ENCODE data around the gene AGAP3. TPM values are rescaled to one million over a fixed set of nuclear protein-coding genes. Genes with fewer than 3 reads are reported as not detected.

The AGAP3 gene
- total RNA-seq, 1 donor from 2014 or later = 7.4 TPM

DNA sequence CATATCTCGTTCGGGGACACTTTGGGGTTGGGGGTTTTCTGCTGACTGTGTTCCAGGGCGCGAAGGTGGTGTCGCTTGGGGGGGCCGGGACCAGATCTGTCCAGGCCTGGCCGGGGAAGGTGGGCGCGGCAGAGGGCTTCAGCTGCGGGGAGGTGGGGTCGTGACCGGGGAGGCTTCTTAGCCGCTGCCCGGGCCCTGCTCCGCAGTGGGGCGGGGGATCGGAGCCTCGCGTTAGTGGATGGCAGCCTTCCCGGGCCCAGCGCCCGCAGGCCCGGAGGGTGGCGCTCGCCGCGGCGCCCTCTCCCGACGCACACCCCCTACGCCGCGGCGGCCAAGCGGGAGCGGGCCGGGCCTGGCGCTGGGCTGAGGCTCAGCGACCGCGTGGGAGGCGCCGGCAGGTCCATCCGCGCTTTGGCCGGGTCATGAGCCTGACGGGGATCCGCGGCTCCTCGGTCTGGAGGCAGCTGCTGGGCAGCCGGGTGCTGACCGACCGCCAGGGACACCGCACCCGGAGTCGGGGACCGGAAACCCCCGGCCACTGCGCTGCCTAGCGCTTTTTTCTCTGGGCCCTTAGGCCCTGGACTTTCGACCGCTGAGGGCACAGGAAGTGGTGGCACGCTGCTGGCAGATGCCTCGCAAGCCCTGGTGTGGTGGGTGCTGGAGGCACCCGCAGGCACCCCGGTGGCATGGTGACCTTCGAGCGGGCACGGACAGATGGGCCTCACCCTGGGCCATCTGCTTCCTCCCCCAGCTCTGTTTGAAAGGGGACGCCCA lies 1.2 kb downstream of the AGAP3 start:
- H3K9me3 Mint-ChIP-seq = no peaks in the 10 kb centered on the region
- no peak overlapping the region for H3K27ac Mint-ChIP-seq
- peaks cover 4% of the 10 kb centered on the region for H3K36me3 Mint-ChIP-seq (ENCODE audit: low read depth)
- no peak for ATAC-seq (ENCODE audit: low read depth)
- peak overlapping the region; percentile 86 for H3K4me3 Mint-ChIP-seq
- ChIA-PET CTCF (interaction anchor here (1.2 to 1.5 kb wide), 2 partner anchors 24 to 189 kb away, joined by 3 read pairs; no protein-coding TSS in a partner anchor), POLR2A (interaction anchor here (1.0 to 1.4 kb wide), 2 partner anchors 18 to 59 kb away, joined by 3 to 4 read pairs; partner anchors contain the start of gene ABCB8)
- TF ChIP-seq, protein P1, sequence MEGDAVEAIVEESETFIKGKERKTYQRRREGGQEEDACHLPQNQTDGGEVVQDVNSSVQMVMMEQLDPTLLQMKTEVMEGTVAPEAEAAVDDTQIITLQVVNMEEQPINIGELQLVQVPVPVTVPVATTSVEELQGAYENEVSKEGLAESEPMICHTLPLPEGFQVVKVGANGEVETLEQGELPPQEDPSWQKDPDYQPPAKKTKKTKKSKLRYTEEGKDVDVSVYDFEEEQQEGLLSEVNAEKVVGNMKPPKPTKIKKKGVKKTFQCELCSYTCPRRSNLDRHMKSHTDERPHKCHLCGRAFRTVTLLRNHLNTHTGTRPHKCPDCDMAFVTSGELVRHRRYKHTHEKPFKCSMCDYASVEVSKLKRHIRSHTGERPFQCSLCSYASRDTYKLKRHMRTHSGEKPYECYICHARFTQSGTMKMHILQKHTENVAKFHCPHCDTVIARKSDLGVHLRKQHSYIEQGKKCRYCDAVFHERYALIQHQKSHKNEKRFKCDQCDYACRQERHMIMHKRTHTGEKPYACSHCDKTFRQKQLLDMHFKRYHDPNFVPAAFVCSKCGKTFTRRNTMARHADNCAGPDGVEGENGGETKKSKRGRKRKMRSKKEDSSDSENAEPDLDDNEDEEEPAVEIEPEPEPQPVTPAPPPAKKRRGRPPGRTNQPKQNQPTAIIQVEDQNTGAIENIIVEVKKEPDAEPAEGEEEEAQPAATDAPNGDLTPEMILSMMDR (IDR thresholded peaks at IDR 0.05) = no peak
- peaks cover 21% of the 10 kb centered on the region for H3K27me3 Mint-ChIP-seq
- DNase-seq = peak; percentile 50
- intact Hi-C loops (cut with micrococcal nuclease) = loop anchor here (1.0 to 10.0 kb wide), 4 partner anchors 24 to 1463 kb away; partner anchors contain the start of gene PRKAG2
- peaks cover 40% of the 10 kb centered on the region for H3K4me1 Mint-ChIP-seq

- no peaks in the 10 kb centered on the region for H3K9me3 Mint-ChIP-seq
- H3K4me1 Mint-ChIP-seq = peaks cover 33% of the 10 kb centered on the region
- CTCF ChIA-PET = interaction anchor here (0.6 to 1.5 kb wide), 3 partner anchors 23 to 190 kb away, joined by 3 read pairs; no protein-coding TSS in a partner anchor
- no peaks in the 10 kb centered on the region for H3K36me3 Mint-ChIP-seq (ENCODE audit: low read depth)
- intact Hi-C loops (cut with micrococcal nuclease) = loop anchor here (1.0 to 10.0 kb wide), 4 partner anchors 23 to 1463 kb away; partner anchors contain the start of gene PRKAG2
- H3K27ac Mint-ChIP-seq = no peak overlapping the region
- DNase-seq (no peak), ATAC-seq (ENCODE audit: low read depth) (no peak)
- H3K27me3 Mint-ChIP-seq = peaks cover 21% of the 10 kb centered on the region
- H3K4me3 Mint-ChIP-seq = peak overlapping the region; percentile 45
- TF ChIP-seq, protein P1 (IDR thresholded peaks at IDR 0.05) = no peak
- POLR2A ChIA-PET = interaction anchor here (1.4 kb wide), 1 partner anchor 17 kb away, joined by 3 read pairs; no protein-coding TSS in a partner anchor
Observed at GRCh38 chr7:151088019-151088855, 2.0 kb downstream of the AGAP3 start.

GRCh38 chr7:151088856-151089699 lies 2.8 kb downstream of the AGAP3 start:
- Mint-ChIP-seq H3K9me3 (no peaks in the 10 kb centered on the region), H3K4me3 (peak overlapping the region; percentile 42), H3K27ac (no peak overlapping the region), H3K4me1 (peaks cover 28% of the 10 kb centered on the region), H3K36me3 (ENCODE audit: low read depth) (no peaks in the 10 kb centered on the region), H3K27me3 (peaks cover 21% of the 10 kb centered on the region)
- intact Hi-C loops (cut with micrococcal nuclease) = loop anchor here (1.0 to 10.0 kb wide), 4 partner anchors 22 to 1464 kb away; partner anchors contain the start of gene PRKAG2
- TF ChIP-seq, protein P1 (IDR thresholded peaks at IDR 0.05) = no peak
- POLR2A ChIA-PET = interaction anchor here (1.4 kb wide), 1 partner anchor 16 kb away, joined by 3 read pairs; no protein-coding TSS in a partner anchor
- no peak for ATAC-seq (ENCODE audit: low read depth)
- no peak for DNase-seq
- CTCF ChIA-PET = no interaction called here

DNA sequence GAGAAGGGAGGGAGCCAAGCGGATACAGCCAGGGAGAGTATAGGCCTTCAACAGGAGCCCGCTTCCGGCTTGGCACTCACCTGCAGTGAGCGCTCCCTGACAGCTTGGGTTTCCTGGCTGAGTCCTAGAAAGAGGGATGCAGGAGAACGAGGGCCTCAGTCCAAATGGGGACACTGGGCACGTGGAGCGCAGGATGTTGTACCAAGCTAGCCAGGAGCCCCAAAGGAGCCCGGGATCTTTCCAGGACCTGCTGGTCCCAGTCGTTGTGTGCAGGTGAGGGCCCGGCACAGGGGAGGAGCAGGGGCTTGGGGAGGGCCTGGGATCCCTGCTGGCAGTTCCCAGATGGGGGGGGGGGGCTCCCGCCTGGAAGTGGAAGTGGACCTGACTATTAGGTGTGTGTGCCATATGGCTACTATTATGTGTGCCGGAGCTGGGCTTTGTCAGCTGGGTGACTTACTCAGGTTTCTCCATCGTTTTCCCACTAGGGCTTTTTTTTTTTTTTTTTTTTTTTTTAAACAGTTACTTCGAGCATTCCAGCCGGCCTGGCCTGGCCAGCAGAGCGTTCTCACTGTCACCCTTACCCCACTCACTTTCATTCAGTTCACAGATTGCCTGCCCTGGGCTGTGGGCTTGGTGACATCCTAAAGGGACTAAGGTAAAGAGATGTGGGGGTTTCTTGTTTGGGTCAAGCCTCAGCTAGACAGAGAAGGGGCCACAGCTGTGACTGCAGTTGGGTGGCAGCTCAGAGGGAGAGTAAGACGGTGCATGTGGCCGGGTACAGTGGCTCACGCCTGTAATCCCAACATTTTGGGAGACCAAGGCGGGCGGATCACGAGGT lies 3.8 kb downstream of the AGAP3 start:
- peaks cover 17% of the 10 kb centered on the region for H3K27me3 Mint-ChIP-seq
- H3K27ac Mint-ChIP-seq = no peak overlapping the region
- ATAC-seq (ENCODE audit: low read depth) (no peak), DNase-seq (no peak)
- intact Hi-C loops (cut with micrococcal nuclease) = loop anchor here (2.0 to 10.0 kb wide), 3 partner anchors 77 to 1465 kb away; partner anchors contain the start of gene PRKAG2
- H3K36me3 Mint-ChIP-seq (ENCODE audit: low read depth) = no peaks in the 10 kb centered on the region
- ChIA-PET CTCF (no interaction called here), POLR2A (interaction anchor here (0.7 kb wide), 1 partner anchor 159 kb away, joined by 3 read pairs; no protein-coding TSS in a partner anchor)
- H3K9me3 Mint-ChIP-seq = no peaks in the 10 kb centered on the region
- no peak overlapping the region for H3K4me3 Mint-ChIP-seq
- TF ChIP-seq, protein P1 (IDR thresholded peaks at IDR 0.05) = no peak
- H3K4me1 Mint-ChIP-seq = peaks cover 23% of the 10 kb centered on the region

All from activated B cell treated with CpG ODN at 0.5 μM for 24 hours (primary cell).